Inflammatory macrophage treated with lipopolysaccharide for 4 hours (primary cell): ENCODE results near the gene PFDN1.
A peak's percentile ranks its signal among the peaks of the same experiment; 100 is the strongest.
"Not testable (repeated sequence)": the region's sequence is repeated elsewhere in the genome, so short reads cannot be mapped to it uniquely, and the experiment has no call there.

Experiments used
- DNase-seq: peaks from one replicate; pipeline ENCODE4 v3.0.0-alpha.2; 2020

The PFDN1 gene

DNA sequence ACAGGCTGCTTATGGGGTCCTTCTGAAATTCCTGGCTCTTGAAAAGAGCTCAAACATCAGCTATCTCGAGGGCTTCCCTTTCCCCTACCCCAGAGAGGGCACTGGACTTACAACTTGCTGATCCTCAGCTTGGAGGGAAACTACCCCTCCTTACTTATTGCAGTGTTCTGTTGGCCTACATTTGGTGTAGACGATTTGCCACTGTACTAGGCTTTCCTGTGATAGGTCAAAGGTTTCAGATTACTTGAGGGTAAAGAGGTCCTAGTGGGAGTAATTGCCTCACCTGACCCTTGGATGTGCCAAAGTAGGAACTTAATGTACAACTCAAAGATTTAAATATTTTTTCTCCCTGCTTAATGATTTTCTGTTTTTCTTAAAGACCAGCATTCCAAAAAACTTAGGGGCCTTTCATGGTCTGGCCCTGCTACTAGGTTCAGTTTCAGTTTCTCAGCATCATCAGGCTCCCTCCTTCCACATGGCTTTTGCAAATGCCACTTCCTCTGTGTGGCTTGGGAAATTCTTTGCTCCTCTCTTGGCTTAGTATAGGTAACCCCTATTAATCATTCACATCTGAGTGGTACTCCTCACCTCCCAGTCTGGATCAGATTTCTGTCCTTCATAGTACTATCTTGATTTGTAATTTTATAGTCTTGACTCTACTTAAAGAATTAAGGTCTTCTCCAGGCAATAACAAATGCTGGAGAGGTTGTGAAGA lies 95.5 kb downstream of the PFDN1 start:
- DNase-seq, result peak; percentile 81

GRCh38 chr5:140205952-140206351 lies 96.9 kb downstream of the PFDN1 start:
- DNase-seq, result no peak

GRCh38 chr5:140205216-140205615 lies 97.7 kb downstream of the PFDN1 start:
- peak; percentile 65 for DNase-seq

DNA sequence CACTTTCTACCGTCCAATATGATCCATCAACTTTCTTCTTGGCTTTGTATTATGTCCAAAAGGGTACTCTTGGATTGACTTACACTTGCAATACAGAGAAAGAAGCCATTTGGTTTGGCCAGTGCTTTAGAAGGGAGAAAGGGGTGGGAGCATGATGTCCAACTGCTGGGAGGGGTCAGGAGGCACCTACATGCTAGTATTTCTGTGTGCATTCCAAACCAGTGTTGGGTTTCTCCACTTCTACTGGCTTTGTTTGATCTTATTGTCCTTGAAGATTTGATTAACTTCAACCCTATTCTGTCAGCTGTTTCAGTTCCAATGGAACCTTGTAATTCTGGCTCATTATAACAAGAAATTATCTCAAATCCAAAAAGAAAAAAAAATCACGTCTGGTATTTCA lies 100.3 kb downstream of the PFDN1 start:
- no peak for DNase-seq

DNA sequence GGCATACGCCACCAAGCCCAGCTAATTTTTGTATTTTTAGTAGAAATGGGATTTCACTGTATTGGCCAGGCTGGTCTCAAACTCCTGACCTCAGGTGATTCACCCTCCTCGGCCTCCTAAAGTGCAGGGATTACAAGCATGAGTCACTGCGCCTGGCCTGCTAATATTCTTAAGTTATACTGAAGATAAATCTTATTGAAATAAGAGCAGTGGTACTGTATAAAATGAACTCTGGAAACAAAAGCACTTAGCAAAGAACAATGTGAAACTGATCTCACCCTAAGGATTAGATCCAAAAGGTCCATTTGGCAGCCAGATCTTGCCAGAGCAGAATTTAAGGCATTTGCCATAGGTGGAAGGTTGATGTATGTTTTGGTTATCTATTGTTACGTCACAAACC lies 100.8 kb downstream of the PFDN1 start:
- no peak for DNase-seq

- not testable (repeated sequence) for DNase-seq
These were observed 104.0 kb downstream of the PFDN1 start for GRCh38 chr5:140198915-140199314.

GRCh38 chr5:140197023-140197422 lies 105.9 kb downstream of the PFDN1 start:
- no peak for DNase-seq

DNA sequence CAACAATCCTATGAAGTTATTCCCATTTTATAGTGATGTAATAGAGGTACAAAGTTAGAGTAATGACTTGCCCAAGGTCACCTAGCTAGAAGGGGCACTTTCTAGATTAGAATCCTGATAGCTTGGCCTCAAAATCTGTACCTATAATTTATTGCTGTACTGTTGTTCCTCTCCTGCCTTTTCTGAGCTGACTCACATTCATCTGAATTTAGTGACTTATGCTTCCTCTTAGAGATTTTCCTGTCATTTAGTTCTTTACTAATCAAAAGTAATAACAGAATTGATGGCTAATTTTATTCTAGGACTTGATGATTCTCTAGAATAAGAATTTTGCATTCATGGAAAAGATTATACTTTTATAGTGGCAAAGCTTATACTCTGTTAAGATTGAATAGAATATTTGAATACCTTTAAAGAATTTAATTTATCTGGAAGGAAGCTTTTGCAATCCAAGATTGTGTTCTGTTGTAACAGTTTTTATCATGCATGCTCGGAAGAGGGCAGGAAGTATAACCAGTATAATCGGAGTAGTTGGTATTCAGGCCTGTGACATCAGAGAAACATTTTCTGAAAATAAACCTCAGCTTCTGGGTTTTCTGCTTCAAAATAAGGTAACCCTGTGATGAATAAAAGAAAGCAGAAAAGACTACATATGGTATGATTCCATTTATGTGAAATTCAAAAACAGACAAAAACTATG lies 106.6 kb downstream of the PFDN1 start:
- DNase-seq, result peak; percentile 70
